Activated naive CD4-positive, alpha-beta T cell treated with anti-CD3 and anti-CD28 coated beads for 36 hours (primary cell): Measurements from ENCODE around the gene GCNT3. TPM values are rescaled to one million over a fixed set of nuclear protein-coding genes. Genes with fewer than 3 reads are reported as not detected.
"Not testable (repeated sequence)": the region's sequence is repeated elsewhere in the genome, so short reads cannot be mapped to it uniquely, and the experiment has no call there.

ENCODE experiments used
- CTCF ChIA-PET: fragments of 350-600 bp; sonication (Branson Sonifier 250); formaldehyde crosslinking; loops from one replicate; lab custom pipeline; 2021; ENCODE audit warnings: antibody characterized with exemption; lab: Charles Lee
- DNase-seq: peaks from one replicate; pipeline ENCODE4 v3.0.0-alpha.2; 2020
- H3K27ac Mint-ChIP-seq: one replicate; pipeline ENCODE4 v1.8.0; 2021; ENCODE audit warnings: mild to moderate bottlenecking, mixed read lengths
- H3K27me3 Mint-ChIP-seq: one replicate; pipeline ENCODE4 v1.8.0; 2021; ENCODE audit warnings: low read depth, mixed read lengths
- H3K36me3 Mint-ChIP-seq: one replicate; pipeline ENCODE4 v1.8.0; 2021; ENCODE audit warnings: low read depth, mixed read lengths
- H3K4me1 Mint-ChIP-seq: one replicate; pipeline ENCODE4 v1.8.0; 2021; ENCODE audit warnings: low read depth, mixed read lengths
- H3K4me3 Mint-ChIP-seq: one replicate; pipeline ENCODE4 v1.8.0; 2021; ENCODE audit warnings: mild to moderate bottlenecking, moderate library complexity, mixed read lengths
- H3K9me3 Mint-ChIP-seq: one replicate; pipeline ENCODE4 v1.8.0; 2021; ENCODE audit warnings: mixed read lengths
- intact Hi-C: fragments of 100-400 bp; cut with micrococcal nuclease; formaldehyde crosslinking; loops from one replicate; pipeline ENCODE4 v1.15.1; 2023
- total RNA-seq, 2 experiments: library from RNA; stranded (reverse); gene quantifications; one replicate each; pipeline ENCODE4 v1.2.3, GENCODE V29; 2021

GCNT3 gene
- total RNA-seq, 2 experiments from 2014 or later: not detected

- Mint-ChIP-seq H3K9me3 (no peaks in the 10 kb centered on the region), H3K4me1 (no peaks in the 10 kb centered on the region), H3K27me3 (peaks cover 2% of the 10 kb centered on the region), H3K36me3 (peaks cover 7% of the 10 kb centered on the region), H3K4me3 (no peak overlapping the region), H3K27ac (no peak overlapping the region)
- CTCF ChIA-PET: interaction anchor here (1.8 to 3.1 kb wide), 2 partner anchors 100 to 104 kb away, joined by 8 to 11 read pairs; no protein-coding TSS in a partner anchor
- DNase-seq: no peak
- intact Hi-C loops: no loop called here
Observed at GRCh38 chr15:59632714-59633113, 21.1 kb downstream of the GCNT3 start.

- no peak for DNase-seq
- Mint-ChIP-seq H3K27ac (no peak overlapping the region), H3K9me3 (no peaks in the 10 kb centered on the region), H3K4me1 (peaks cover 7% of the 10 kb centered on the region), H3K36me3 (peaks cover 16% of the 10 kb centered on the region), H3K4me3 (no peak overlapping the region), H3K27me3 (no peaks in the 10 kb centered on the region)
- CTCF ChIA-PET: interaction anchor here (2.6 kb wide), 1 partner anchor 103 kb away, joined by 12 read pairs; no protein-coding TSS in a partner anchor
- intact Hi-C loops: no loop called here
Observed at GRCh38 chr15:59636184-59636583, 24.6 kb downstream of the GCNT3 start.

GRCh38 chr15:59637507-59637906 is 25.9 kb downstream of the GCNT3 start:
- H3K4me3 Mint-ChIP-seq, H3K4me1 Mint-ChIP-seq, H3K27ac Mint-ChIP-seq, H3K27me3 Mint-ChIP-seq, H3K9me3 Mint-ChIP-seq, intact Hi-C loops, DNase-seq: not testable (repeated sequence)
- H3K36me3 Mint-ChIP-seq: peaks cover 17% of the 10 kb centered on the region
- CTCF ChIA-PET: interaction anchor here (0.7 to 2.6 kb wide), 2 partner anchors 11 to 105 kb away, joined by 3 to 12 read pairs; no protein-coding TSS in a partner anchor

GRCh38 chr15:59642351-59642750 is 30.8 kb downstream of the GCNT3 start:
- Mint-ChIP-seq H3K4me3 (no peak overlapping the region), H3K4me1 (peaks cover 20% of the 10 kb centered on the region), H3K27me3 (no peaks in the 10 kb centered on the region), H3K36me3 (peaks cover 25% of the 10 kb centered on the region), H3K27ac (peak overlapping the region; percentile 35), H3K9me3 (no peaks in the 10 kb centered on the region)
- intact Hi-C loops: loop anchor here (5.0 kb wide), 1 partner anchor 110 kb away; no protein-coding TSS in a partner anchor
- CTCF ChIA-PET: interaction anchor here (0.7 to 3.3 kb wide), 6 partner anchors 11 to 136 kb away, joined by 3 to 13 read pairs (median 4); partner anchors contain the start of gene GTF2A2
- DNase-seq: no peak

- Mint-ChIP-seq H3K27me3 (no peaks in the 10 kb centered on the region), H3K4me3 (no peak overlapping the region), H3K36me3 (peaks cover 21% of the 10 kb centered on the region), H3K27ac (peak overlapping the region; percentile 43), H3K9me3 (no peaks in the 10 kb centered on the region), H3K4me1 (peaks cover 14% of the 10 kb centered on the region)
- intact Hi-C loops: loop anchor here (5.0 kb wide), 1 partner anchor 112 kb away; no protein-coding TSS in a partner anchor
- CTCF ChIA-PET: interaction anchor here (0.6 to 2.5 kb wide), 3 partner anchors 9 to 112 kb away, joined by 3 to 11 read pairs (median 3); no protein-coding TSS in a partner anchor
- DNase-seq: no peak
Observed at GRCh38 chr15:59644756-59645155, 33.2 kb downstream of the GCNT3 start.

GRCh38 chr15:59645812-59646211 is 34.2 kb downstream of the GCNT3 start:
- DNase-seq, H3K4me3 Mint-ChIP-seq, H3K27me3 Mint-ChIP-seq, intact Hi-C loops, H3K27ac Mint-ChIP-seq, H3K9me3 Mint-ChIP-seq: not testable (repeated sequence)
- Mint-ChIP-seq H3K4me1 (peaks cover 15% of the 10 kb centered on the region), H3K36me3 (peaks cover 23% of the 10 kb centered on the region)
- CTCF ChIA-PET: interaction anchor here (0.7 to 2.5 kb wide), 2 partner anchors 9 to 113 kb away, joined by 5 to 11 read pairs; no protein-coding TSS in a partner anchor

GRCh38 chr15:59646277-59646676 is 34.7 kb downstream of the GCNT3 start:
- H3K9me3 Mint-ChIP-seq: no peaks in the 10 kb centered on the region
- no peak overlapping the region for H3K4me3 Mint-ChIP-seq
- no peak overlapping the region for H3K27ac Mint-ChIP-seq
- peaks cover 23% of the 10 kb centered on the region for H3K36me3 Mint-ChIP-seq
- no peaks in the 10 kb centered on the region for H3K27me3 Mint-ChIP-seq
- intact Hi-C loops: no loop called here
- no peak for DNase-seq
- H3K4me1 Mint-ChIP-seq: peaks cover 16% of the 10 kb centered on the region
- CTCF ChIA-PET: interaction anchor here (2.5 kb wide), 1 partner anchor 113 kb away, joined by 11 read pairs; no protein-coding TSS in a partner anchor

GRCh38 chr15:59647085-59647484 is 35.5 kb downstream of the GCNT3 start:
- H3K4me3 Mint-ChIP-seq: no peak overlapping the region
- intact Hi-C loops: no loop called here
- H3K36me3 Mint-ChIP-seq: peaks cover 28% of the 10 kb centered on the region
- peaks cover 16% of the 10 kb centered on the region for H3K4me1 Mint-ChIP-seq
- no peaks in the 10 kb centered on the region for H3K9me3 Mint-ChIP-seq
- H3K27ac Mint-ChIP-seq: no peak overlapping the region
- no peaks in the 10 kb centered on the region for H3K27me3 Mint-ChIP-seq
- CTCF ChIA-PET: interaction anchor here (0.9 kb wide), 1 partner anchor 118 kb away, joined by 4 read pairs; no protein-coding TSS in a partner anchor
- no peak for DNase-seq

GRCh38 chr15:59649603-59650002 is 38.0 kb downstream of the GCNT3 start:
- H3K4me3 Mint-ChIP-seq: no peak overlapping the region
- peaks cover 17% of the 10 kb centered on the region for H3K4me1 Mint-ChIP-seq
- H3K27me3 Mint-ChIP-seq: no peaks in the 10 kb centered on the region
- H3K36me3 Mint-ChIP-seq: peaks cover 35% of the 10 kb centered on the region
- DNase-seq: no peak
- peaks cover 2% of the 10 kb centered on the region for H3K9me3 Mint-ChIP-seq
- intact Hi-C loops: no loop called here
- H3K27ac Mint-ChIP-seq: no peak overlapping the region
- CTCF ChIA-PET: no interaction called here

GRCh38 chr15:59654046-59654445 is 42.5 kb downstream of the GCNT3 start:
- no peaks in the 10 kb centered on the region for H3K27me3 Mint-ChIP-seq
- H3K27ac Mint-ChIP-seq: no peak overlapping the region
- H3K4me3 Mint-ChIP-seq: no peak overlapping the region
- peaks cover 22% of the 10 kb centered on the region for H3K36me3 Mint-ChIP-seq
- H3K9me3 Mint-ChIP-seq: peaks cover 2% of the 10 kb centered on the region
- CTCF ChIA-PET: interaction anchor here (0.7 to 1.3 kb wide), 3 partner anchors 9 to 126 kb away, joined by 3 to 5 read pairs (median 4); no protein-coding TSS in a partner anchor
- peaks cover 14% of the 10 kb centered on the region for H3K4me1 Mint-ChIP-seq
- DNase-seq: no peak
- intact Hi-C loops: no loop called here

GRCh38 chr15:59656897-59657634 is 45.5 kb downstream of the GCNT3 start, which contains the start of gene GTF2A2:
TSS of gene GTF2A2 (minus strand) at chr15:59657515. CDS start at chr15:59652277, 5,238 bp downstream.
- DNase-seq: peak; percentile 96
- peaks cover 10% of the 10 kb centered on the region for H3K4me1 Mint-ChIP-seq
- H3K9me3 Mint-ChIP-seq: peaks cover 2% of the 10 kb centered on the region
- intact Hi-C loops: loop anchor here (1.0 to 2.0 kb wide), 3 partner anchors 32 to 670 kb away; partner anchors contain the start of genes BNIP2 and RNF111
- H3K27me3 Mint-ChIP-seq: no peaks in the 10 kb centered on the region
- H3K36me3 Mint-ChIP-seq: peaks cover 19% of the 10 kb centered on the region
- peak within 1 kb of the TSS; percentile 61 for H3K27ac Mint-ChIP-seq
- CTCF ChIA-PET: interaction anchor here (0.6 to 1.3 kb wide), 3 partner anchors 9 to 22 kb away, joined by 3 read pairs; no protein-coding TSS in a partner anchor
- peak within 1 kb of the TSS; percentile 28 for H3K4me3 Mint-ChIP-seq

GRCh38 chr15:59657635-59658125 is 46.1 kb downstream of the GCNT3 start:
- DNase-seq: no peak
- no peaks in the 10 kb centered on the region for H3K9me3 Mint-ChIP-seq
- CTCF ChIA-PET: interaction anchor here (0.7 to 1.3 kb wide), 3 partner anchors 9 to 18 kb away, joined by 3 read pairs; no protein-coding TSS in a partner anchor
- peaks cover 7% of the 10 kb centered on the region for H3K4me1 Mint-ChIP-seq
- H3K27me3 Mint-ChIP-seq: no peaks in the 10 kb centered on the region
- no peak overlapping the region for H3K27ac Mint-ChIP-seq
- no peak overlapping the region for H3K4me3 Mint-ChIP-seq
- intact Hi-C loops: loop anchor here (1.0 to 2.0 kb wide), 3 partner anchors 32 to 671 kb away; partner anchors contain the start of genes BNIP2 and RNF111
- H3K36me3 Mint-ChIP-seq: peaks cover 17% of the 10 kb centered on the region
